MCF 10A (cell line): ENCODE measurements around the gene HABP2. TPM values are rescaled to one million over a fixed set of nuclear protein-coding genes. Genes with fewer than 3 reads are reported as not detected.

Source experiments
- BruUV-seq: library from RNA; stranded (reverse); fragments of 400-500 nt; replicated peaks from 2 replicates; lab custom pipeline; 2021; lab: Mats Ljungman, UMichigan
- CTCF ChIA-PET: fragments of 300-600 bp; sonication (Branson Sonifier 250); formaldehyde crosslinking; extraction: SDS; loops from one replicate; lab custom pipeline; 2021; ENCODE audit warnings: antibody characterized with exemption, inconsistent platforms; lab: Yijun Ruan, JAX
- POLR2A ChIA-PET: fragments of 300-600, 350-650 bp; sonication (Branson Sonifier 250); formaldehyde crosslinking; extraction: SDS; loops from one replicate; lab custom pipeline; 2020; ENCODE audit warnings: antibody characterized with exemption, inconsistent platforms; lab: Yijun Ruan, JAX
- DNase-seq: peaks from one replicate; pipeline ENCODE4 v3.0.0-alpha.2; 2018; ENCODE audit not compliant: unreplicated experiment
- H3K27ac Mint-ChIP-seq: one replicate; pipeline ENCODE4 v1.8.0; 2022; ENCODE audit warnings: mild to moderate bottlenecking, low read depth, mixed read lengths; ENCODE audit not compliant: unreplicated experiment
- H3K27me3 Mint-ChIP-seq: one replicate; pipeline ENCODE4 v1.8.0; 2022; ENCODE audit warnings: mixed read lengths; ENCODE audit not compliant: insufficient read depth, unreplicated experiment
- H3K36me3 Mint-ChIP-seq: one replicate; pipeline ENCODE4 v1.8.0; 2022; ENCODE audit warnings: mild to moderate bottlenecking, moderate library complexity, mixed read lengths; ENCODE audit not compliant: insufficient read depth, unreplicated experiment
- H3K4me1 Mint-ChIP-seq: one replicate; pipeline ENCODE4 v1.8.0; 2022; ENCODE audit warnings: mixed read lengths; ENCODE audit not compliant: insufficient read depth, unreplicated experiment
- H3K4me3 Mint-ChIP-seq: one replicate; pipeline ENCODE4 v1.8.0; 2022; ENCODE audit warnings: mild to moderate bottlenecking, moderate library complexity, mixed read lengths; ENCODE audit not compliant: unreplicated experiment
- H3K9me3 Mint-ChIP-seq: one replicate; pipeline ENCODE4 v1.8.0; 2022; ENCODE audit warnings: mixed read lengths; ENCODE audit not compliant: unreplicated experiment
- CTCF ChIP-seq: fragments of 200-600 bp; IDR thresholded peaks from one replicate; pipeline ENCODE4 v1.8.0; 2022; ENCODE audit warnings: antibody characterized with exemption, mild to moderate bottlenecking; ENCODE audit not compliant: unreplicated experiment
- intact Hi-C: fragments of 100-400 bp; cut with micrococcal nuclease; formaldehyde crosslinking; loops from 2 replicates; pipeline ENCODE4 v1.14.1; 2022
- total RNA-seq: library from RNA; stranded (reverse); gene quantifications from 2 replicates; pipeline ENCODE4 v1.2.3, GENCODE V29; 2022

Gene HABP2
- total RNA-seq, 1 experiment from 2014 or later, result not detected

GRCh38 chr10:113604572-113604971 lies 51.7 kb downstream of the HABP2 start:
- Mint-ChIP-seq H3K27ac (no peak overlapping the region), H3K27me3 (peaks cover 10% of the 10 kb centered on the region), H3K9me3 (no peaks in the 10 kb centered on the region), H3K4me1 (no peaks in the 10 kb centered on the region), H3K36me3 (no peaks in the 10 kb centered on the region), H3K4me3 (no peak overlapping the region)
- CTCF ChIA-PET, result no interaction called here
- no peak for TF ChIP-seq CTCF
- no peak for DNase-seq
- BruUV-seq, result no TSS peak
- intact Hi-C loops, result no loop called here
- POLR2A ChIA-PET, result no interaction called here

GRCh38 chr10:113605268-113605978 lies 52.6 kb downstream of the HABP2 start:
- H3K4me1 Mint-ChIP-seq, result no peaks in the 10 kb centered on the region
- no peak for TF ChIP-seq CTCF
- H3K27ac Mint-ChIP-seq, result no peak overlapping the region
- POLR2A ChIA-PET, result no interaction called here
- peaks cover 1% of the 10 kb centered on the region for H3K27me3 Mint-ChIP-seq
- DNase-seq, result no peak
- H3K9me3 Mint-ChIP-seq, result no peaks in the 10 kb centered on the region
- intact Hi-C loops, result no loop called here
- CTCF ChIA-PET, result interaction anchor here (0.7 kb wide), 1 partner anchor 771 kb away, joined by 4 read pairs; no protein-coding TSS in a partner anchor
- BruUV-seq, result no TSS peak
- no peaks in the 10 kb centered on the region for H3K36me3 Mint-ChIP-seq
- no peak overlapping the region for H3K4me3 Mint-ChIP-seq

- Mint-ChIP-seq H3K9me3 (no peaks in the 10 kb centered on the region), H3K27ac (no peak overlapping the region), H3K4me3 (no peak overlapping the region), H3K4me1 (no peaks in the 10 kb centered on the region), H3K27me3 (peaks cover 27% of the 10 kb centered on the region), H3K36me3 (no peaks in the 10 kb centered on the region)
- ChIA-PET CTCF (interaction anchor here (0.6 kb wide), 1 partner anchor 10 kb away, joined by 3 read pairs; no protein-coding TSS in a partner anchor), POLR2A (no interaction called here)
- BruUV-seq, result no TSS peak
- TF ChIP-seq CTCF, result no peak
- intact Hi-C loops, result no loop called here
- DNase-seq, result no peak
Measured at GRCh38 chr10:113609704-113610108, 56.9 kb downstream of the HABP2 start.

GRCh38 chr10:113610631-113611601 lies 58.1 kb downstream of the HABP2 start:
- no peak overlapping the region for H3K4me3 Mint-ChIP-seq
- DNase-seq, result no peak
- intact Hi-C loops, result no loop called here
- H3K27ac Mint-ChIP-seq, result no peak overlapping the region
- H3K36me3 Mint-ChIP-seq, result no peaks in the 10 kb centered on the region
- CTCF ChIA-PET, result interaction anchor here (0.6 kb wide), 2 partner anchors 15 to 977 kb away, joined by 3 to 7 read pairs; no protein-coding TSS in a partner anchor
- no peaks in the 10 kb centered on the region for H3K9me3 Mint-ChIP-seq
- no peak for TF ChIP-seq CTCF
- H3K27me3 Mint-ChIP-seq, result peaks cover 39% of the 10 kb centered on the region
- POLR2A ChIA-PET, result interaction anchor here (0.5 kb wide), 1 partner anchor 1947 kb away, joined by 3 read pairs; no protein-coding TSS in a partner anchor
- no TSS peak for BruUV-seq
- H3K4me1 Mint-ChIP-seq, result no peaks in the 10 kb centered on the region
